KG1 (cell line): Measurements from ENCODE around the gene RNGTT.
"Not testable (repeated sequence)": the region's sequence is repeated elsewhere in the genome, so short reads cannot be mapped to it uniquely, and the experiment has no call there.

ENCODE experiments used
- DNase-seq: peaks from one replicate; lab custom pipeline; 2025; lab: John Stamatoyannopoulos, UW

Gene RNGTT

GRCh38 chr6:88963139-88964090 lies at the start of gene RNGTT:
Gene RNGTT, minus strand, starts transcription at chr6:88963618. Its CDS starts 209 bp downstream, at chr6:88963409.
- DNase-seq, result peak; percentile 94

- DNase-seq, result no peak
Observed at GRCh38 chr6:89011436-89011835, 48.0 kb upstream of the RNGTT start.

- DNase-seq, result no peak
Observed at GRCh38 chr6:89010825-89011224, 47.4 kb upstream of the RNGTT start.

DNA sequence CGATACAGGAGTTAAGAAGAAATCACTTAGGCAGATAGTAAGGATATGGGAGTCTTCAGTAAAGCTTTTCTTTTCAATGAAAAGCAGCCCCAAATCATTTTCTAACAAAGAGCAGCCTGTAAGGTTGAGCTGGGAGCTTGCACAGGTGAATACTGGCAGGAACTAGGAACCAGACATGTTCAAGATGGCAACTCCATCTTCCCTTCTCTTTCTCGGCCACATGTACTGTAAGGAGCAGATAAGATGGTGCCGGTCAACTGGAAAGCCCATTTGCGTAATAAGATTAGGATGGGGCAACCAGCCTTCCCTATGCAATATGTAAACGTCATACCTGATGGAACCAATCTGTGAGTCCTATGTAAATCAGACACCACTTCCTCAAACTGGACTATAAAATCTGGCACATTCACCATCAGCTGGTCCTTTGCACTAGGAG lies 46.2 kb upstream of the RNGTT start:
- DNase-seq, result no peak

DNA sequence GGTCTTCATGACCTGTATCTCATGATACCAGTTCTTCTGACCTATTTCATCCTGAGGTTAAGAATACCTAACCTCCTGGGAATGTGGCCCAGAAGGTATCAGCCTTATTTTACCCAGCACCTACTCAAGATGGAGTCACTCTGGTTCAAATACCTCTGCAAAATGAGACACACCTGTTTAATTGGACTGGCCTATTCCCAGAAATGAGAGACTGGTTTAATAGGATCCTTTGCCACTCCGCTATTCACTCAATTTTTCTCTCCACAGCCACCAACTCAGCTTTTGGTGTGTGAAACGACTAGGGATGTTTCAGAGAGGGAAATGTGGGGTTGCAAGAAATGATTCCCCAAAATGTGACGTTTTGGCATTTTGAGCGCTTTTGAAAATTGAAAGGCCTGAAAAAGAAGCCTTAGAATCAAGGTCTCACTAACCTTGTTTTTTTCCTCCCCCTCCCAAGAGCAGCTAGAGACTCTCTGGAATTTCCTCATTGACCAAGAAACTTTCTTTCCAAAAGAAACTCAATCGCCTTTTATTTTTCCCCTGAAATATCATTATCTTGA lies 45.5 kb upstream of the RNGTT start:
- DNase-seq, result no peak

DNA sequence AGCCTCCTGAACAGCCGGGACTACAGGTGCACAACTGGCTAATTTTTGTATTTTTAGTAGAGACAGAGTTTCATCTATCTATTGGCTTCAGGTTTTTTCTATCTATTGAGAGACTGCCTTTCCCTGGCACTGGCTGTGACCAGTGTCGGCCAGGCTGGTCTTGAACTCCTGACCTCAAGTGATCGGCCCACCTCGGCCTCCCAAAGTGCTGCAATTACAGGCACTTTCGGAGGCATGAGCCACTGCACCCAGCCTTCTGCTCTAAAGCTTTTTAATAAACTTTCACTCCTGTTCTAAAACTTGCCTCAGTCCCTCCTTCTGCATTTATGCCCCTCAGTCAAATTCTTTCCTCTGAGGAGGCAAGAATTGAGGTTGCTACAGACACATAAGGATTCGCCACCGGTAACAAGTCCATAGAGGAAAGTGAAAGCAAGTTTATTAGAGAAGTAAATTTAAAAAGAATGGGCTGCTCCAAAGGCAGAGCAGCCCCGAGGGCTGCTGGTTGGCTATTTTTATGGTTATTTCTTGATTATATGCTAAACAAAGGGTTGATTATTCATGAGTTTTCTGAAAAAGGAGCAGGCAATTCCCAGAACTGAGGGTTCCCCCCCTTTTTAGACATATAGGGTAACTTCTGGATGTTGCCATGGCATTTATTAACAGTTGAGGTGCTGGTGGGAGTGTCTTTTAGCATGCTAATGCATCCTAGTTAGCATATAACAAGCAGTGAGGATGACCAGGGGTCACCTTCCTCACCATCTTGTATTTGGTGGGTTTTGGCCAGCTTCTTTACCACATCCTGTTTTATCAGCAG lies 44.8 kb upstream of the RNGTT start:
- DNase-seq, result no peak

- no peak for DNase-seq
Observed at GRCh38 chr6:89007209-89008000, 44.0 kb upstream of the RNGTT start.

DNA sequence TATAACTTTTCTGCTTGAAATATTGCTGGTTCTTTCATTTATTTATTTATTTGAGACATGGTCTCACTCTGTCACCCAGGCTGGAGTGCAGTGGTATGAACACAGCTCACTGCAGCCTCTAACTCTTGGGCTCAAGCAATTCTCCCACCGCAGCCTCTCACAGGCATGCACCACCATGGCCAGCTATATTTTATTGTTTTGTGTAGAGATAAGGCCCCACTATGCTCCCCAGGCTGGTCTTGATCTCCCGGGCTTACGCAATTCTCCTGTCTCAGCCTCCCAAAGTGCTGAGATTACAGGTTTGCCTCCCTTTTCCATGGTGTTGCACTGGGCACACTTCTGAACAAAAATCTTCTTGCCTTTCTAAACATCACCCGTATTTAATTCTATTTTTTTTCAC lies 39.1 kb upstream of the RNGTT start:
- DNase-seq, result no peak

DNA sequence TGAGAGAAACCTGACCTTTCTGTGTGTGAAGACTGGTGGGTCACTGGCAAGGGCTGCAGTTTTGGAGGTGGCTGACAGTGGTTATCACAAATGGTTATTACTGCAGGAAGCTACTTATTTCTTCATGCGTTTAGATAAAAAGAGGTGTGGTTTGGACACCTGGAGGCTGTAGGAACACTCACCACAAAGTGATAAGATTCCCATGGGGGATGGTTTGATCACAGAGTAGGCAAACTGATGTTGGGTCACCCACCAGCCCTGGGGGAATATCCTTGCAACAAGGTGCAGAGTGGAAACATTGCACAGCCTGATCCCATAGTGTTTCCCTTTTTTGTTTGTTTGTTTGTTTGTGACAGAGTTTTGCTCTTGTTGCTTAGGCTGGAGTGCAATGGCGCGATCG lies 33.9 kb upstream of the RNGTT start:
- no peak for DNase-seq

GRCh38 chr6:88992741-88993552 lies 29.5 kb upstream of the RNGTT start:
- no peak for DNase-seq

DNA sequence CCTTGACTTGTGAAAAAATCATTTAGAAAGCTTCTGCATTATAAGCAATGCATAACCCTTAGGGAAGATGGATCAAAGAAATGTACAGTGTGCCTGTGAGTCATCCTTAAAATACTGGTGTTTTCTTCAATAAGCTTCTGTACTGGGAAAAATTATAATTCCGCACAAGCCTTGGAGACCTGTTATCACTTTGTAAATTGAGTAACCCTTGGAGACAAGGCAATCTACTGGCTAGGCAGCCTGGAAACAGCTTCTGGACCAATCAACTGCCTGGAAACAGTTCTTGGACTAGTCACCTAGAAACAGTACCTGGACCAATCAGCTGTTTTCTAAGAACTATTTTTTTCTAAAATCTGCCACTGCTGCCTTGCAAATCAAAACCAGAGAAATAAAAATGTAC lies 25.8 kb upstream of the RNGTT start:
- DNase-seq, result no peak

DNA sequence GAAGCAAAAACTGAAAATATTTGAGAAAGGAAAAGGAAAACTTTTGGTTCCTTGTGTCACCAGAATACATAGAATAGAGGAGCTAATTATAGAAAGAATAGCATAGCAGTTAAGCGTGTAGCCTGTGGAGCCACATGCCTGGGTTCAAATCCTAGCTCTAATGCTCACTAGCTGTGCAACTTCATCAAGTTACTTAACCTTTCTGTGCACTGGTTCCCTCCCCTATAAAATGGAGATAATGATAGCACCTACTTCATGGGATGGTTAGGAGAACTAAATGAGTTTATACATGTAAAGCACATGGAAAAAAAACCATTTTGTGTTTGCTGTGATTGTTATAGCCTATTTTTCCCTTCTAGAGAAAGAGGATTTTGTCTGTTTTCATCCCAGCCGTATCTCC lies 24.5 kb upstream of the RNGTT start:
- no peak for DNase-seq

DNA sequence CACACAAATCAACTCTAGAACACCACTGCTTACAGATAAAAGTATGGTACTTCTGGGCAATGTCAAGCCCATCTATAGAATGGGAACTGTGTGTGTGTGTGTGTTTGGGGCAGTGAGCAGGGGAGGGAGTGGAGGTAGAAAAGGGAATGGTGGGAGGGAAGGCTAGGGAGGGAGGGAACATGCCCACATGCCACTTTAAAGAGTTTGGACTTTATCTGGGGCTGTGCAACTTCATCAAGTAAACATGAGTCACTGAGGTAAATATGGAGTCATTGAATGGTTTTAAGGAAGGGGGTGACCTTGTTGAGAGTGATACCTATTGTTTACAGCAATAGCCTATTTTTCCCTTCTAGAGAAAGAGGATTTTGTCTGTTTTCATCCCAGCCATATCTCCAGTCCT lies 22.5 kb upstream of the RNGTT start:
- DNase-seq, result no peak

DNA sequence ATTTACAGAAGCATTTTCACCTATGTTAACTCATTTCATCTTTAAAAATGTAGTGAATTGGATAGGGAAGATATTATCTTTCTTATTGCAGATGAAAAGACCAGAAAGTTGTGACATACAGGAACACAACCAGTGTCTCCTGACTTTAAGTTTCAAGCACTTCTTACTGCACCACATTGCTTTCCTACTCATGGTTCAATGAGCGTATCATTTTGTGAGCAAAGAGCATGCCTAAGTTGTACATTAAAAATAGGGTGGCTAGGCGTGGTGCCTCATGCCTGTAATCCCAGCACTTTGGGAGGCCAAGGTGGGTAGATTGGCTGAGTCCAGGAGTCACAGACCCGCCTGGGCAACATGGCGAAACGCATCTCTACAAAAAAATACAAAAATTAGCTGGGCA lies 21.2 kb upstream of the RNGTT start:
- DNase-seq, result no peak

DNA sequence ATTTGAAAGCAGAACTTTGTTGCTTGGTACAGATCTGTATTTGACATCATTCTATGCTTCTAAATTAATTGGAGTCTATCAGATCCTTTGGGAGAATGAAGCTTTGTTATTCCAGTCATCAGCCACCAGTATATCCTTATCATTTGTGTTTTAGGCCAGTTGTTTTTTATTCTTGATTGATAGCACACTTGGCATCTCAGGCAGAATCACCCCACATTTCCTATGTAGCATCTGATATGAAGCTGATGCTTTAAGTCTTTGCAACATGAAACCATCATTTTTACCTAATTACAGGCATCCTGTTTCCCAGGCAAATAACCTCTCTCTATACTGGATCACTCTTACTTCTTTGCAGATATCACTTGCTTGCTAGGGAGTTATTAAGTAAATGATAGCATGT lies 20.7 kb upstream of the RNGTT start:
- DNase-seq, result no peak

DNA sequence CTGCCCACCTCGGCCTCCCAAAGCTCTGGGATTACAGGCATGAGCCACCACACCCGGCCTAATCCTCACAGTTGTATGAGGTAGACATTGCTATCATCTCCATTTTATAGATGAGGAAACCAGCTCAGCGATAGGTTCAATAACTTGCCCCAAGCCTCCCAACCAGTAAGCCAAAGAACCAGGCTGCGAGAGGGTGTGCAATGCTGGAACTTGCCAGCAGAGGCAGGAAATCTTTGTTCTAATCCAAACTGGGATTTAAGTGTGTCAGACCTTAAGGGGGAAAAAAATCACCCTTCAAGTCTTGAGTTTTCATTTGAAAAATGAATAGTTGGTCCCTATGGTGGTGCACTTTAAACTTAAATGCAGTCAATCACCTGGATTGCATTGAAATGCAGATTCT lies 20.1 kb upstream of the RNGTT start:
- DNase-seq, result no peak

DNA sequence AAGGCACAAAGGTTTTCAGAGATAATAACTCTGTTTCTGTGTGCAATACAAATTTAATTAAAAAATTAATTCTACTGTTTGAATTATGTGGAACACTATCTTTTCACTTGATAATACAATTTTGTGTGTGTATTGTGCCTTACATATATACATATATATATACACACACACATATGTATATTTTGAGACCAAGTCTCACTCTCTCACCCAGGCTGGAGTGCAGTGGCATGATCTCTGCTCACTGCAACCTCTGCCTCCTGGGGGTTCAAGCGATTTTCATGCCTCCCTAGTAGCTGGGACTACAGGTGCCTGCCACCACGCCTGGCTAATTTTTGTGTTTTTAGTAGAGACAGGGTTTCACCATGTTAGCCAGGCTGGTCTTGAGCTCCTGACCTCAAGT lies 19.7 kb upstream of the RNGTT start:
- not testable (repeated sequence) for DNase-seq

GRCh38 chr6:88982720-88983119 lies 19.3 kb upstream of the RNGTT start:
- DNase-seq, result peak; percentile 28

DNA sequence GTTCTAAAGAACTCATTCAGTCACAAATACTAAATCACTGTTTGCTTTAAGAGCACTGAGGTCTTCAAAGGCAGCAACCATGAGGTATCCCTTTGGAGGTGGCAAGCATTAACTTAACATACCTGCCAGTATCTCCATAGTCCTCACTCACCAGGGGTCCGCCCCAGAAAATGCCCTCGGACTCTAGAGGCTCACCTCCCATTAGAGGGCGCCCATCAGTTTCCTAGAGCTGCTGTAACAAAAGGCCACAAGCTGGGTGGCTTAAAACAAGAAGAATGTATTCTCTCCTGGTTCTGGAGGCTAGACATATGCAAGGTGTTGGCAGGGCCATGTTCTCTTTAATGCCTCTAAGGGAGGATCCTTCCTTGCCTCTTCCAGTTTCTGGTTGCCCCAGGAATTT lies 12.0 kb upstream of the RNGTT start:
- DNase-seq, result no peak

DNA sequence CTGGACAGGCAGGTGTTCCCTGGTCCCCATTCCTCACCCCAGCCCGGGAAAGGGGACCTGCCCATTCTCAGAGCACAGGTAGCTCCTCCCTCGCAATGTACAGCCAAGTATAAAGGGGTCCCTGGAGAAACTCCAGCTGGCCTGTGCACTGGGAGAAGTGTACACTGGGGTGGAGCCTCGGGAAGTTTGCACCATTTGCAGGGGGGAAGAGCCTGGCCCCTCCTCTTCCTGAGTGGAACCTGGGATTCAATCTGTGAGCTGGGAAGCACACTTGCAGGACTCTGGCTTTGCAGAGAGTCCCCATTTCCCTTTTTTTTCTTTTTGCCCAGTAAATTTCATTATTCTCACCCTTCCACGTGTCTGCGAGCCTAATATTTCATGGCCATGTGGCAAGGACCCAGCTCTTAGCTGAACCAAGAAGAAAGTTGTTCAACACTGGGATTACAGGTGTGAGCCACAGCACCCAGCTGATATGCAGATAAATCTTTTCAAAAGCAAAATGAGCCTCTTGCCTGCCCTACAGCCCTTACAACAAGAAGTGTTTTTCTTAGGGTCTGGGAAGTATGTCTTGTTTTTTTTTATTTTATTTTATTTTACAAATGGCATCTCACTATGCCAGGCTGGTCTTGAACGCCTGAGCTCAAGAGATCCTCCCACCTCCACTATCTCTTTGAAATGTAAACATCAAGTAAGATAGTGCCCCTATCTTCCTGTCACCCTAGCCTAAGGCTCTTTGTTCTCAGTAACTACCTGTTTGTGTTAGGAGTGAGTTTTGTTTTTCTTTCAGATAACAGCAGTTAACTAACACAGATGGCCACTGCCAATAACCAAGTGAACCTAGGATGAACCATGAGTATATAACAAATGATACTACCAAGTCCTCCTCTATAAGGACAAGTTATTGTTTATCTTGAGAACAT lies 9.3 kb upstream of the RNGTT start:
- DNase-seq, result no peak
